ENCODE measurements around the gene EDN3. TPM values are rescaled to one million over a fixed set of nuclear protein-coding genes. Genes with fewer than 3 reads are reported as not detected.
"Not testable (repeated sequence)": the region's sequence is repeated elsewhere in the genome, so short reads cannot be mapped to it uniquely, and the experiment has no call there.

EDN3 gene
- total and polyA plus RNA-seq, 4 donors = 6.9 TPM; not detected in 3

- H3K4me3 ChIP-seq (ENCODE audit: low read length in 2 of 2); H3K9me3 ChIP-seq (ENCODE audit: control insufficient read depth, low read length); ATAC-seq (ENCODE audit: low FRiP score); H3K36me3 ChIP-seq (ENCODE audit: control insufficient read depth in 1 of 2, insufficient read depth in 2 of 2, low read length in 1 of 2); H3K4me1 ChIP-seq (ENCODE audit: control insufficient read depth in 1 of 2, insufficient read depth in 2 of 2, low read length in 2 of 2); intact Hi-C loops (cut with DNase I); H3K27me3 ChIP-seq (ENCODE audit: control insufficient read depth in 1 of 2, insufficient read depth in 2 of 2, low read length in 1 of 2); H3K27ac ChIP-seq (ENCODE audit: low read depth in 1 of 2, low read length in 2 of 2); DNase-seq: not testable (repeated sequence)
- 68 to 76% methylated on average over 3 to 5 of the region's 8 CpGs for WGBS, 2 donors
Measured at GRCh38 chr20:59338444-59338843, 38.0 kb downstream of the EDN3 start.

- ATAC-seq (ENCODE audit: low FRiP score) = no peak
- DNase-seq = no peak
- intact Hi-C loops (cut with DNase I) = no loop called here
- Histone ChIP-seq H3K4me3 (ENCODE audit: low read length in 2 of 2) (no peak overlapping the region), H3K27ac (ENCODE audit: low read depth in 1 of 2, low read length in 2 of 2) (no peak overlapping the region), H3K27me3 (ENCODE audit: control insufficient read depth in 1 of 2, insufficient read depth in 2 of 2, low read length in 1 of 2) (no peaks in the 10 kb centered on the region), H3K9me3 (ENCODE audit: control insufficient read depth, low read length) (no peaks in the 10 kb centered on the region), H3K4me1 (ENCODE audit: control insufficient read depth in 1 of 2, insufficient read depth in 2 of 2, low read length in 2 of 2) (no peaks in the 10 kb centered on the region), H3K36me3 (ENCODE audit: control insufficient read depth in 1 of 2, insufficient read depth in 2 of 2, low read length in 1 of 2) (no peaks in the 10 kb centered on the region)
- WGBS, 2 donors = 84 to 86% methylated on average over 12 of the region's 12 CpGs
Measured at GRCh38 chr20:59340201-59340885, 39.9 kb downstream of the EDN3 start.

GRCh38 chr20:59341285-59342022, 41.0 kb downstream of the EDN3 start:
- DNase-seq; H3K9me3 ChIP-seq (ENCODE audit: control insufficient read depth, low read length); H3K27ac ChIP-seq (ENCODE audit: low read depth in 1 of 2, low read length in 2 of 2); H3K36me3 ChIP-seq (ENCODE audit: control insufficient read depth in 1 of 2, insufficient read depth in 2 of 2, low read length in 1 of 2); ATAC-seq (ENCODE audit: low FRiP score); intact Hi-C loops (cut with DNase I); H3K27me3 ChIP-seq (ENCODE audit: control insufficient read depth in 1 of 2, insufficient read depth in 2 of 2, low read length in 1 of 2); H3K4me1 ChIP-seq (ENCODE audit: control insufficient read depth in 1 of 2, insufficient read depth in 2 of 2, low read length in 2 of 2); H3K4me3 ChIP-seq (ENCODE audit: low read length in 2 of 2): not testable (repeated sequence)
- 80 to 87% methylated on average over 4 of the region's 4 CpGs for WGBS, 2 donors

- H3K4me1 ChIP-seq (ENCODE audit: control insufficient read depth in 1 of 2, insufficient read depth in 2 of 2, low read length in 2 of 2) = no peaks in the 10 kb centered on the region
- no peak overlapping the region for H3K4me3 ChIP-seq (ENCODE audit: low read length in 2 of 2)
- no peak overlapping the region for H3K27ac ChIP-seq (ENCODE audit: low read depth in 1 of 2, low read length in 2 of 2)
- DNase-seq = no peak
- intact Hi-C loops (cut with DNase I) = no loop called here
- no peaks in the 10 kb centered on the region for H3K36me3 ChIP-seq (ENCODE audit: control insufficient read depth in 1 of 2, insufficient read depth in 2 of 2, low read length in 1 of 2)
- ATAC-seq (ENCODE audit: low FRiP score) = no peak
- no peaks in the 10 kb centered on the region for H3K9me3 ChIP-seq (ENCODE audit: control insufficient read depth, low read length)
- WGBS, 2 donors = 66 to 70% methylated on average over 28 of the region's 28 CpGs
- no peaks in the 10 kb centered on the region for H3K27me3 ChIP-seq (ENCODE audit: control insufficient read depth in 1 of 2, insufficient read depth in 2 of 2, low read length in 1 of 2)
Measured at GRCh38 chr20:59342023-59342957, 41.9 kb downstream of the EDN3 start.

GRCh38 chr20:59346061-59346460, 45.6 kb downstream of the EDN3 start:
- Histone ChIP-seq H3K4me3 (ENCODE audit: low read length in 2 of 2) (no peak overlapping the region), H3K27me3 (ENCODE audit: control insufficient read depth in 1 of 2, insufficient read depth in 2 of 2, low read length in 1 of 2) (no peaks in the 10 kb centered on the region), H3K27ac (ENCODE audit: low read depth in 1 of 2, low read length in 2 of 2) (no peak overlapping the region), H3K36me3 (ENCODE audit: control insufficient read depth in 1 of 2, insufficient read depth in 2 of 2, low read length in 1 of 2) (no peaks in the 10 kb centered on the region), H3K4me1 (ENCODE audit: control insufficient read depth in 1 of 2, insufficient read depth in 2 of 2, low read length in 2 of 2) (no peaks in the 10 kb centered on the region), H3K9me3 (ENCODE audit: control insufficient read depth, low read length) (no peaks in the 10 kb centered on the region)
- 89 to 92% methylated on average over 2 of the region's 2 CpGs for WGBS, 2 donors
- ATAC-seq (ENCODE audit: low FRiP score) (no peak), DNase-seq (no peak)
- intact Hi-C loops (cut with DNase I) = no loop called here

GRCh38 chr20:59349277-59349676, 48.9 kb downstream of the EDN3 start:
- intact Hi-C loops (cut with DNase I) = no loop called here
- H3K36me3 ChIP-seq (ENCODE audit: control insufficient read depth in 1 of 2, insufficient read depth in 2 of 2, low read length in 1 of 2) = no peaks in the 10 kb centered on the region
- no peaks in the 10 kb centered on the region for H3K9me3 ChIP-seq (ENCODE audit: control insufficient read depth, low read length)
- ATAC-seq (ENCODE audit: low FRiP score) (no peak), DNase-seq (no peak)
- H3K4me1 ChIP-seq (ENCODE audit: control insufficient read depth in 1 of 2, insufficient read depth in 2 of 2, low read length in 2 of 2) = no peaks in the 10 kb centered on the region
- no peaks in the 10 kb centered on the region for H3K27me3 ChIP-seq (ENCODE audit: control insufficient read depth in 1 of 2, insufficient read depth in 2 of 2, low read length in 1 of 2)
- no peak overlapping the region for H3K27ac ChIP-seq (ENCODE audit: low read depth in 1 of 2, low read length in 2 of 2)
- 93 to 96% methylated on average over 1 of the region's 1 CpG for WGBS, 2 donors
- H3K4me3 ChIP-seq (ENCODE audit: low read length in 2 of 2) = no peak overlapping the region

- Histone ChIP-seq H3K9me3 (ENCODE audit: control insufficient read depth, low read length) (no peaks in the 10 kb centered on the region), H3K36me3 (ENCODE audit: control insufficient read depth in 1 of 2, insufficient read depth in 2 of 2, low read length in 1 of 2) (no peaks in the 10 kb centered on the region), H3K27ac (ENCODE audit: low read depth in 1 of 2, low read length in 2 of 2) (no peak overlapping the region), H3K27me3 (ENCODE audit: control insufficient read depth in 1 of 2, insufficient read depth in 2 of 2, low read length in 1 of 2) (no peaks in the 10 kb centered on the region), H3K4me3 (ENCODE audit: low read length in 2 of 2) (no peak overlapping the region), H3K4me1 (ENCODE audit: control insufficient read depth in 1 of 2, insufficient read depth in 2 of 2, low read length in 2 of 2) (no peaks in the 10 kb centered on the region)
- intact Hi-C loops (cut with DNase I) = no loop called here
- DNase-seq = no peak
- ATAC-seq (ENCODE audit: low FRiP score) = no peak
- 75 to 81% methylated on average over 10 of the region's 10 CpGs for WGBS, 2 donors
Measured at GRCh38 chr20:59350330-59351156, 50.1 kb downstream of the EDN3 start.

All from aorta (tissue), 5 donors.